ENCODE data around the gene EPS8L3. TPM values are rescaled to one million over a fixed set of nuclear protein-coding genes. Genes with fewer than 3 reads are reported as not detected.

Gene EPS8L3
- total RNA-seq, 1 experiment from 2014 or later, result not detected

DNA sequence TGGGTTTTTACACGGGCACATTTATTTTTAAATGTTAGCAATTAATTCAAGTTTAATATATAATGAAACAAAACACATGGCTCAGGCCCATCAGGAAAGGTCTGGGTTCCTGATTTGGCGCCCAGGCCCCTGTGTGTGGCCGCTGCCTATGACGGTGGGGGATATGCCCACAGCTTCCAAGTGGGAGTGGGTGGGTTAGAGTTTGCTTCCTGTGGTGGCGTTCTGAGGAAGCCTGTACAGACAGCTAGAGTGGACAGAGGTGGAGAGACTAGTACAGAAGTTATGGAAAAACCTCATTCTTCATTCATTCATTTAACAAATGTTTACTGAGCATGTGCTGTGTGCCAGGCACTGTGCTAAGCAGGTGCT, 22.4 kb upstream of the EPS8L3 start:
- H4K20me1 ChIP-seq (ENCODE audit: insufficient read depth, low read depth, low read length), result no peaks in the 10 kb centered on the region
- H3K9me2 ChIP-seq (replicated peaks; ENCODE audit: insufficient read depth, low read length), result no peaks in the 10 kb centered on the region
- no peak overlapping the region for H2AFZ ChIP-seq (ENCODE audit: low read length)
- H3K9me3 ChIP-seq (ENCODE audit: low read length), result no peaks in the 10 kb centered on the region
- no peak overlapping the region for H3K4me2 ChIP-seq (ENCODE audit: low read depth, low read length, poor library complexity, severe bottlenecking)
- H3K79me2 ChIP-seq (ENCODE audit: low read length), result no peaks in the 10 kb centered on the region
- no peaks in the 10 kb centered on the region for H3K4me1 ChIP-seq (ENCODE audit: low read length)
- no peak overlapping the region for H3K4me3 ChIP-seq (ENCODE audit: low read length)
- H3K27me3 ChIP-seq (ENCODE audit: low read length), result no peaks in the 10 kb centered on the region
- no peak overlapping the region for H3K27ac ChIP-seq (ENCODE audit: low read length)
- H3K9ac ChIP-seq (ENCODE audit: low read length), result no peak overlapping the region
- no peak for DNase-seq
- H3K36me3 ChIP-seq (ENCODE audit: insufficient read depth, low read length), result no peaks in the 10 kb centered on the region

DNA sequence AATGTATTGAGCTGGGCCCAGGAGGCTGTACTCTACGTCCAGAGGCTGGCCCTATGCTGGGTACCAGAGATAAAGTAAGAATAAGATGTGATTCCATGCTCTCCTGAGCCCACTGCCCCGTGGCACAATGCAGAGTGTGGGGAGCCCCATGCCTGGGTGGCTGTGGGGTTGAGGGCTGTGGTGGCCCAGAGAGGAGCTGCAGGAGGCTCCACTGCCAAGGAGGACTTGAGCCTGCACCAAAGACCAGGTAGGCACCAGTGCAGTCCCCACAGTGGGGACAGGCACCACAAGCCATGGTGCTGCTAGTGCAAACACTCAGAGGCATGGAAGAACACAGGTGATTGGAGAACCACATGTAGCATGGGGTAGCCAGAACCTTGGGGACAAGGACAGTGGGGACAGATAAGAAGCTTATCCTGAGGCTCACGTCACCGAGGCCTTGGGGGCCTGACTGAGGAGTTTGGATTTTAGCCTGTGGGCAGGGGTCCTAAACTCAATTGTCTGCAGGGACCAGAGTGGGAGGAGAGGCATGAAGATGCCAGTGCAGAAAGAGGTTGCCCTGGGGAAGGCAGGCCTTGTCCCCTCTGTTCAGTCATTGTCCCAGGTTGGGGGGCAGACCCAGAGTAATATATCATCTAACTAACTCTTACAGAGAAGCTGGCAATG, 21.9 kb upstream of the EPS8L3 start:
- no peaks in the 10 kb centered on the region for H3K79me2 ChIP-seq (ENCODE audit: low read length)
- H3K4me1 ChIP-seq (ENCODE audit: low read length), result no peaks in the 10 kb centered on the region
- no peaks in the 10 kb centered on the region for H3K27me3 ChIP-seq (ENCODE audit: low read length)
- H3K9me2 ChIP-seq (replicated peaks; ENCODE audit: insufficient read depth, low read length), result no peaks in the 10 kb centered on the region
- H3K4me3 ChIP-seq (ENCODE audit: low read length), result no peak overlapping the region
- no peak overlapping the region for H3K27ac ChIP-seq (ENCODE audit: low read length)
- H4K20me1 ChIP-seq (ENCODE audit: insufficient read depth, low read depth, low read length), result no peaks in the 10 kb centered on the region
- DNase-seq, result no peak
- H2AFZ ChIP-seq (ENCODE audit: low read length), result no peak overlapping the region
- no peaks in the 10 kb centered on the region for H3K36me3 ChIP-seq (ENCODE audit: insufficient read depth, low read length)
- H3K4me2 ChIP-seq (ENCODE audit: low read depth, low read length, poor library complexity, severe bottlenecking), result no peak overlapping the region
- no peak overlapping the region for H3K9ac ChIP-seq (ENCODE audit: low read length)
- H3K9me3 ChIP-seq (ENCODE audit: low read length), result no peaks in the 10 kb centered on the region

DNA sequence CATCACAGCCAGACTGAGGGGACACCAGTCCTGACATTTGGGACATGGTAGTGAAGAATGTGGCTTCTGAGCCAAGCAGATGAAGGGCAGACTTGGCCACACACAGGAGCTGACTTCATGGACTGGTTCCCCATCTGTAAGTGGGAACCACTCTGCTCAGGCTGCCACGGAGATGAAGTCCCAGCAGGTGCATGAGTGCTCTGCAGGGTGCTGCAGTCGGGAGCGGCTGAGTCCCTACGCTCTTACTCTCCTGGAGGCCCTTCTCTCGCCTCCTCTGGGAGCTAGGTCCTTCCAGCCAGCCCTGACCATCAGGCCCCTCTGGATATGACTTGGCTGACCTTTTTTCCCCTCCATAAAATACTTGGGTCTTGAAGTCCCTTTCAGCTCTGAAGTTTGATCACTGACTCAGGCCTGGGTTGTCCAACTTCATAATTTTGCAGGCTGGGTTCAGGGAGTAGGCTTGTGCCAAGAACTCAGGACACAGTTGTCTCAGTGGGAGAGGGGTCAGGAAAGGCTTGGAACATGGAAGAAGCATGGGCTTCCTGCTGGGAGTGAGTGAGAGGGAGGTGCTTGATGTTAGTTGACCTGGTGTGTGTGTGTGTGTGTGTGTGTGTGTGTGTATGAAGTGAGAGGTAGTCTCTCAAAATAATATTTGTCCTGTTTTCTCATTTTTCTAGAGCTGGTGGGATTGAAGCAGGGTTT, 21.0 kb upstream of the EPS8L3 start:
- Histone ChIP-seq H3K4me1 (ENCODE audit: low read length) (no peaks in the 10 kb centered on the region), H4K20me1 (ENCODE audit: insufficient read depth, low read depth, low read length) (no peaks in the 10 kb centered on the region), H3K27me3 (ENCODE audit: low read length) (no peaks in the 10 kb centered on the region), H3K4me2 (ENCODE audit: low read depth, low read length, poor library complexity, severe bottlenecking) (no peak overlapping the region), H3K9ac (ENCODE audit: low read length) (no peak overlapping the region), H3K79me2 (ENCODE audit: low read length) (no peaks in the 10 kb centered on the region), H3K36me3 (ENCODE audit: insufficient read depth, low read length) (no peaks in the 10 kb centered on the region), H3K9me3 (ENCODE audit: low read length) (no peaks in the 10 kb centered on the region), H3K27ac (ENCODE audit: low read length) (no peak overlapping the region), H2AFZ (ENCODE audit: low read length) (no peak overlapping the region), H3K9me2 (replicated peaks; ENCODE audit: insufficient read depth, low read length) (no peaks in the 10 kb centered on the region), H3K4me3 (ENCODE audit: low read length) (no peak overlapping the region)
- DNase-seq, result no peak

DNA sequence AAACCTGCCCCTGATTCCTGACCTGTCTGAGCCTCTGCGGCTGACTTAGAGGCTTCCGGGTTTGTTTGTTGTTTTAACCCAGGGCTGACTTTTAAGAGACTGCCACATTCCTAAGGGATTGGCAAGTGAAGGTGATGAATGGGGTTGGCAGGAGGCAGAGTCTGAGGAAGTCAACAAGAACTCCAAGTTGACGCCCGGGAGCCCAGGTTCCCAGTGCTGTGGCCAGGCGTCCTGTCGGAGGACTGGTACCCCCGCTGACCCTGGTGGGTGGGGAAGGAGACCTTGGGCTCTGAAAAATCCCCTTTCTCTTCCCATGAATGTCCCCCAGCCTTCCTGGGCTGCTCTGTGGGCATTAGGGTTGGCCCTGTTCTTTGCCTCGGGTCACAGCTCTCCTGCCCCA, 19.7 kb upstream of the EPS8L3 start:
- Histone ChIP-seq H2AFZ (ENCODE audit: low read length) (no peak overlapping the region), H3K4me2 (ENCODE audit: low read depth, low read length, poor library complexity, severe bottlenecking) (no peak overlapping the region), H3K36me3 (ENCODE audit: insufficient read depth, low read length) (no peaks in the 10 kb centered on the region), H3K9me3 (ENCODE audit: low read length) (no peaks in the 10 kb centered on the region), H3K27ac (ENCODE audit: low read length) (no peak overlapping the region), H3K4me1 (ENCODE audit: low read length) (no peaks in the 10 kb centered on the region), H3K9ac (ENCODE audit: low read length) (no peak overlapping the region), H4K20me1 (ENCODE audit: insufficient read depth, low read depth, low read length) (no peaks in the 10 kb centered on the region), H3K79me2 (ENCODE audit: low read length) (no peaks in the 10 kb centered on the region), H3K27me3 (ENCODE audit: low read length) (no peaks in the 10 kb centered on the region), H3K4me3 (ENCODE audit: low read length) (no peak overlapping the region), H3K9me2 (replicated peaks; ENCODE audit: insufficient read depth, low read length) (no peaks in the 10 kb centered on the region)
- no peak for DNase-seq

DNA sequence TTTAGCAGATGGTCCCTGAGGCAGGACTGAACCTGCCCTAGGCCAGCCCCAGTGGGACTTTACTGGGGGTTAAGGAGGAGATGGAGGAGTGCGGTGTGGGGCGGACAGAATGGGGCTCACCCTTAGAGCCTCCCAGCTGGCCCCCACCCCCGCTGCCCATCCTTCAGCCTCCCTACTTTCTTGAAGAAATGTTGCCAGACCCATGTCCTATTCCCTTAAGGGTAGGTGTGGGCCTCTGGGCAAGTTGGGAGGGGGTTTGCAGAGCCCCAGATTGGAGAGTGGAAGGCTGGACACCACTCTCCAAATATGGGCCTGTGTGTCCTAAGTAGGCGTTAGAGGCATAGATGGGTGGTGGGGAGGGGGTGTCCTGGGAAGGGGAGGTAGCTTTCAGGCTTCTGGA, 19.2 kb upstream of the EPS8L3 start:
- Histone ChIP-seq H3K36me3 (ENCODE audit: insufficient read depth, low read length) (no peaks in the 10 kb centered on the region), H4K20me1 (ENCODE audit: insufficient read depth, low read depth, low read length) (no peaks in the 10 kb centered on the region), H3K27me3 (ENCODE audit: low read length) (no peaks in the 10 kb centered on the region), H3K9me3 (ENCODE audit: low read length) (no peaks in the 10 kb centered on the region), H3K4me1 (ENCODE audit: low read length) (no peaks in the 10 kb centered on the region), H3K9ac (ENCODE audit: low read length) (no peak overlapping the region), H2AFZ (ENCODE audit: low read length) (no peak overlapping the region), H3K4me3 (ENCODE audit: low read length) (no peak overlapping the region), H3K4me2 (ENCODE audit: low read depth, low read length, poor library complexity, severe bottlenecking) (no peak overlapping the region), H3K79me2 (ENCODE audit: low read length) (no peaks in the 10 kb centered on the region), H3K9me2 (replicated peaks; ENCODE audit: insufficient read depth, low read length) (no peaks in the 10 kb centered on the region), H3K27ac (ENCODE audit: low read length) (no peak overlapping the region)
- DNase-seq, result no peak

DNA sequence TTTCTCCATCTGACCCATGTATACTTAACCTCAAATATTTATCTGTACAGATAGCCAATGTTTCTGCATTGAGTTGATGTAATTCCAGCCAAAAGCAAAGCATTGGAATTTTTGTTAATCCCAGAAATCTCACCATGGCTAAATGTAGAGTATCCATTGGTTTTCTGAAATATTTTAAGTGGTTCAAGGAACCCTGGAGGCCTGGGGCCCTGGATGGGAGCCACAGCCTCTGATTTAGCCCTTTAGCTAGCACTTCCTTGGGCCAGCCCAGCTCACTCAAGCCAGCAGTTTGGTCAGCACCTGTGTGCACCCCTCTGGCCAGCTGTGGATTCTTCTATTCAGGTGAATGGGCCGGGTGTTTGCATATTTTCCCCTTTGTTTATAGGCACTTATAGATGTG, 18.8 kb upstream of the EPS8L3 start:
- H3K27ac ChIP-seq (ENCODE audit: low read length), result no peak overlapping the region
- H4K20me1 ChIP-seq (ENCODE audit: insufficient read depth, low read depth, low read length), result no peaks in the 10 kb centered on the region
- H3K36me3 ChIP-seq (ENCODE audit: insufficient read depth, low read length), result no peaks in the 10 kb centered on the region
- no peaks in the 10 kb centered on the region for H3K9me2 ChIP-seq (replicated peaks; ENCODE audit: insufficient read depth, low read length)
- H3K9me3 ChIP-seq (ENCODE audit: low read length), result no peaks in the 10 kb centered on the region
- H3K27me3 ChIP-seq (ENCODE audit: low read length), result no peaks in the 10 kb centered on the region
- H3K4me1 ChIP-seq (ENCODE audit: low read length), result no peaks in the 10 kb centered on the region
- H3K9ac ChIP-seq (ENCODE audit: low read length), result no peak overlapping the region
- no peak overlapping the region for H3K4me3 ChIP-seq (ENCODE audit: low read length)
- H3K79me2 ChIP-seq (ENCODE audit: low read length), result no peaks in the 10 kb centered on the region
- no peak for DNase-seq
- no peak overlapping the region for H2AFZ ChIP-seq (ENCODE audit: low read length)
- no peak overlapping the region for H3K4me2 ChIP-seq (ENCODE audit: low read depth, low read length, poor library complexity, severe bottlenecking)

DNA sequence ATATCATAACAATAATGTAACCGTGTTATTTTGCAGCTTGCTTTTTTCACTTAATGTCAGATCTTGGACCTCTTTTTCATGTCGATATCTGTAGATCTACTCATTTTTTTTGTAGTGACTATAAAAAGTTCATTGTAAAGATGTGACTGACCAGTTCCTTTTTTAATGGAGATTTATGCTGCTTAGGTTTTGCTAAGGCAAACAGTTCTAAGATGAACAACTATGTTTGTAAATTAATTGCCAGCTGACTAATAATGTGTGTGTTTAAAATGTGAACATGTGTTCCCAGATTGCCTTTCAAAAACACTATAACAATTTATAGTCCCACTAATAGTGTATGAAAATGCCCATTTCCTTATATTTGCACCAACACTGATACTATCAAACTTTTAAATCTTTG, 18.1 kb upstream of the EPS8L3 start:
- Histone ChIP-seq H3K27ac (ENCODE audit: low read length) (no peak overlapping the region), H3K27me3 (ENCODE audit: low read length) (no peaks in the 10 kb centered on the region), H3K4me2 (ENCODE audit: low read depth, low read length, poor library complexity, severe bottlenecking) (no peak overlapping the region)

DNA sequence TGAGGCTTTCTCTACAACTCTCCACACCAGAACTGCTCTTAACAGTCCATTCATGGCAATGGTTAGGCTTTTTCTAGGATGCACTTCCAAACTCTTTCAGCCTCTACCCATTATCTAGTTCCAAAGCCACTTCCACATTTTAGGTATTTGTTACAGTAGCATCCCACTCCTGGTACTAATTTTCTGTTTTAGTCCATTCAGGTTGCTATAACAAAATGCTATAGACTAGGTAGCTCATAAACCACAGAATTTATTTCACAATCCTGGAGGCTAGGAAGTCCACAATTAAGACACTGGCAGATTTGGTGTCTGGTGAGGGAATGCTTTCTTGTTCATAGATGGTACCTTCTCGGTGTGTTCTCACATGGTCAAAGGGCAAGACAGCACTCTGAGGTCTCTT, 17.3 kb upstream of the EPS8L3 start:
- no peaks in the 10 kb centered on the region for H3K4me1 ChIP-seq (ENCODE audit: low read length)
- H3K36me3 ChIP-seq (ENCODE audit: insufficient read depth, low read length), result no peaks in the 10 kb centered on the region
- H3K4me3 ChIP-seq (ENCODE audit: low read length), result no peak overlapping the region
- no peaks in the 10 kb centered on the region for H3K27me3 ChIP-seq (ENCODE audit: low read length)
- no peaks in the 10 kb centered on the region for H3K9me2 ChIP-seq (replicated peaks; ENCODE audit: insufficient read depth, low read length)
- H3K27ac ChIP-seq (ENCODE audit: low read length), result no peak overlapping the region
- no peaks in the 10 kb centered on the region for H4K20me1 ChIP-seq (ENCODE audit: insufficient read depth, low read depth, low read length)
- H2AFZ ChIP-seq (ENCODE audit: low read length), result no peak overlapping the region
- H3K9me3 ChIP-seq (ENCODE audit: low read length), result no peaks in the 10 kb centered on the region
- no peak overlapping the region for H3K9ac ChIP-seq (ENCODE audit: low read length)
- H3K4me2 ChIP-seq (ENCODE audit: low read depth, low read length, poor library complexity, severe bottlenecking), result no peak overlapping the region
- no peaks in the 10 kb centered on the region for H3K79me2 ChIP-seq (ENCODE audit: low read length)
- DNase-seq, result no peak

More for the DNA sequence above, 18.1 kb upstream of the EPS8L3 start:
- no peaks in the 10 kb centered on the region for H3K9me3 ChIP-seq (ENCODE audit: low read length)
- no peaks in the 10 kb centered on the region for H3K36me3 ChIP-seq (ENCODE audit: insufficient read depth, low read length)
- H3K4me3 ChIP-seq (ENCODE audit: low read length), result no peak overlapping the region
- no peaks in the 10 kb centered on the region for H4K20me1 ChIP-seq (ENCODE audit: insufficient read depth, low read depth, low read length)
- DNase-seq, result no peak
- no peaks in the 10 kb centered on the region for H3K4me1 ChIP-seq (ENCODE audit: low read length)
- no peak overlapping the region for H2AFZ ChIP-seq (ENCODE audit: low read length)
- H3K79me2 ChIP-seq (ENCODE audit: low read length), result no peaks in the 10 kb centered on the region
- no peaks in the 10 kb centered on the region for H3K9me2 ChIP-seq (replicated peaks; ENCODE audit: insufficient read depth, low read length)
- H3K9ac ChIP-seq (ENCODE audit: low read length), result no peak overlapping the region
